ENCODE data around the gene TBC1D10B.
"Not testable (repeated sequence)": the region's sequence is repeated elsewhere in the genome, so short reads cannot be mapped to it uniquely, and the experiment has no call there.

Gene TBC1D10B

GRCh38 chr16:30397776-30398660, 27.7 kb upstream of the TBC1D10B start:
- DNase-seq = no peak

DNA sequence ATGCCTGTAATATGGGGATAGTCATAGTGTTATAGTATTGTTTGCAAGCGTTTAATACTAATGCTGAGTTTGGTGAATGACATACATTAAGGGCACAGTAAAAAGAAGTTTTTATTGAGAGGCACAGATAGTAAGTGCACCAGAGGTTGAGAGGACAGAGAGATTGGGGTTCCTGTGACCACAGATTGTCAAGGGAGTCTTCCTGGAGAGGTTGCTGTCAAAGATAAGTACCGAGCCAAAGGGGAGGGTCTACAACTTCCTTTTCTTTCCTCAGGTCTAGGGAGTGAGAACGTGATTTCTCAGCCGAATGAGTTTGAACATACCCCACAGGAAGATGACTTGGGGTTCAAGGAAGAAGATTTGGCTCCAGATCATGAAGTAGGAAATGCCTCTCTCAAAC, 26.8 kb upstream of the TBC1D10B start:
- DNase-seq = no peak

- DNase-seq = not testable (repeated sequence)
Observed at GRCh38 chr16:30396627-30397026, 26.3 kb upstream of the TBC1D10B start.

DNA sequence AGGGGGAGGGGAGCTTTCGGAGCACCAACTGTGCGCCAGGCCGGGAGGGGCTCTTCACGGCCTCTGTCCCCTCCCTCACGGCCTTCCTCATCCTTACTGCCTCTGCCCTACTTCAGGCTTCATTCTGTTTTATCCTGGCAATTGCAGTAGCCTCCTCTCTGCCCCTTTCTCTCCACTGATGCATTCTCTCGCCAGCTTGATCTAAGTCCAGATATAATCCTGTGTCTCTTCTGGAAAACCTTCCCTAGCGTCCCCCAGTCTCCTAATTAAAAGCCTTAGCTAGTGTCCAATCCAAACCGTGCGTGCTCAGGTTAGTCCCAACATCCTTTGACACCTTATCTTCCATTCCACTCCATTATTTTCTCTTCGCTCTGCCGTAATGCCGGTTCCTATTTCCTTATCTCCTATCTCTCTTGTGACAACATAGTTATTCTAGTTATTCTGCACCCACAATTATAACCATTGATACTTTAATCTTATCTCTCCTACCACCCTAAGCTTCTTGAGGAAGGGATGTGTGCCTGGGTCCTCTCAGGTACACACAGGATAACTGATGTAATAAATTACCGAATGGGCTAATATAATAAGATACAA, 25.8 kb upstream of the TBC1D10B start:
- DNase-seq = no peak

DNA sequence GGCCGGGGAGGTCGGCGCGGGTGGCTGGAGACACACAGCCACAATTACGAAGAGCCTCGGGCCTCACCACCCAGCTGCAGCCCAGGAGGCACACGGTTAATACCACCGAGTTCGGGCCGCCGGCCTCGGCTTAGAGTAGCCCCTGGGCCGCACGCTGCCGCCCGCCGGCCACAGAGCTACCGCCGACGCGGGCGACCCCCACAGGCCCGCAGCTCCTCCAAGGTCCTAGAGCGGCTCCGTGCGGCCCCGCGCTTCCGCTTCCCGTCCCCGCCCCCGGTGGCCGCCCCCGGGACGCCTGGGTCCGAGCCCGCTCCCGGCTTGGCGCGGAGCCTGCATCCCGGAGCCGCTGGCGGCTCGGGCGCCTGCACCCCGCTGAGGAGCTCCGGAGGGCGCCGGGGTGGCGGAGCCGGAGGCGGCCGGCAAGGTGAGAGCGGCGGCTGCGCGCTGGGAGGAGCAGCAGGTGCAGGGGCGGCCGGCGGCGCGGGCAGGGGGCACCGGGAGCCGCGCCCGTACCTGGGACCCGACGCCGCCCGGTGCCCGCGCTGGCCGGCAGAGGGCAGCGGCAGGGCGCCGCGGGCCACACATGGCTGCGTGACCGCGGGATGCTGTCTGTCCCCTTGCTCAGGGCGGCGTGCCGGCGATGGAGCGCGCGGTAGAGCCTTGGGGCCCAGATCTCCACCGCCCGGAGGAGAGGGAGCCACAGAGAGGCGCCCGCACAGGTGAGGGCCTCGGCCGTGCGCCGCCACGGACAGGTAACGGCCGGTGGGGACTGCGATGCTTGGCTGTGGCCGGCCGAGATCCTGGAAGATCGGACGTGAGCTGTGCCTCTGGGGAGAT, 25.1 kb upstream of the TBC1D10B start, which contains the start of gene ZNF48:
TSS of gene ZNF48 (plus strand) at position 266 of the 837 bp plus-strand sequence. CDS start at position 641, 375 bp downstream.
- DNase-seq = peak; percentile 72

GRCh38 chr16:30394592-30395154, 24.4 kb upstream of the TBC1D10B start:
- no peak for DNase-seq

DNA sequence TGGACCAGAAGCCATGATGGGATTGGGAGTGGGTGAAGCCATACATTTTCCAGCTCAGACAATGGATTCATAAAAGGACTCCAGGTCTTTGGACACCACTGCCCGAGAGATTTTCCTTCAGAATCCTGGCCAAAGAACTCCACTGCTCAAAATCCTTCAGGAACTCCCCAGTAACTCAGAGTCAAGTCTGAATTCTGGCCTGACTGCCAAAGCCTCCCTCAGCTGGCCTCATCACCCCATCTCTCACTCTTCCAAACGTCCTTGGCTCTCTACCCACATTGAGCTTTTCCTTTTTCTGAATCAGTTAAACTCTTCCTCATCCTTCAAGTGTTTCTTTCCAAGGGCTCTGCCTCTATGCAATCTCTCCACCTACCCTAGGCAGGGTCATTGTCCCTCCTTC, 13.2 kb upstream of the TBC1D10B start:
- no peak for DNase-seq

DNA sequence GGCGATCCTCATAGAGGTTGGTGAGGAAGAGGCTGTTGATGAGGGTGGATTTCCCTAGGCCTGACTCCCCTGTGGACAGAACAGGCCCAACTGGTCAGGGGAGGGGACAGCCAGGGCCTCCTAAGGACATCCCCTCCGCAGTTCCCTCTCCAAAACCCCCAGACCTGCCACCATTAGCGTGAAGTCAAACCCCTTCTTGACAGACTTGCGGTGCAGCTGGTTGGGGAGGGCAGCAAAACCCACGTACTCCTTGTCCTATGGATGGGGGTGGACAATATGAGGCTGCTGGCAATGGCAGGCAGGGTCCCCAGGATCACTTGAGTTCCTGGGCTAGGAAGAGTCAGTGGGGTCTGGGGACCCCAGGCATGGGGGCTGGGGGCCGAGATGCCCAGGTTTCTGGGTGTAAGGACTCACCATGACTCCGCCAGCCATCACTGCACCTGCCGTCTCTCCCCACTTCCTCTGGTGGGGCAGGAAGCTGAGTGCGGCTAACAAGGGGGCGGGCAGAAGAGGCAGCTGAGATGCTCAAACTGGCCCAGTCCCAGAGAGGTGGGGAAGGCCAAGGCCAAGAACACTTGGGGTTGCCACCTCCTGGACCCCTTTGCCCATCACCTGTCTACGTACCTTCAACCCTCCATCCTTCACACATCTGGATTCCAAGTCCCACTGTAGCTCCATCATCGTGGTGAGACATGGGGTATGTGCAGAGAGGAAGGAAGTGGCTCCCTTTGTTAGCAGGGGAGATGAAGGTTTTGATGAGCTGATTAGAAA, 12.0 kb upstream of the TBC1D10B start, which contains the start of gene SEPTIN1:
TSS of gene SEPTIN1 (minus strand) at position 451 of the 771 bp plus-strand sequence. CDS start at position 432, 19 bp downstream.
- peak; percentile 72 for DNase-seq

DNA sequence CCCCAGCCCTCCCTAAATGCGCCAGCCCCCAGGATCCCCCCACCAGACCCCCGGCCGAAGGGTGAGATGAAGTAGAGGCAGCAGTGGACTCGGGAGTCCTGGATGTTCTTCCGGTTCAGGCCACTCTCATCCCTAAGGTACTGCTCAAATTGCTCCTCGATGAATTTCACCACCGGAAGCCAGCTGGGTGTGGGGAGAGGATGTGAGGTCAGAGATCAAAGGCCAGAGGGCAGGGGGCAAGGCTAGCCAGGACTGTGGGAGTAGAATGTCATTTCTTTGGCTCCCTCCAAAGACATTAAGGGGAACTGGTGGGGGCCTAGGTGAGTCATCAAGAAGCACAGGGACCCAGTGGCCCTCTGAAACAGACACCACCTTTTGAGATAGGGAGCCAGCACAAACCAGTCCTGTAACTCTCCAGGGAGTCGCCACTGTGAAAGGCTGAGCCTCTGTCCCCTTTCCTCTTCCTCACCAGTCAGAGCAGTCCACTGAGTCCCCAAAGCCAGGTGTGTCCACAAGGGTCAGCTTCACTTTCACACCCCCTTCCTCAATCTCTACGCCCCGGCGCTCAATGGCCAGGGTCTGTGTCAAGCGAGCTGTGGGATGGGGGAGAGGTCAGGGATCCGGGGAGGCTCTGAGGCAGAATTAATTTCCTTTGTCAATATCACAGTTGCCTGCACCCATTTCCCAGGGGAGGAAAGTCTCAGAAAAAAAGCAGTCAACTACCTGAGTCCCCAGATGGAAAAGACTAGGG, 11.2 kb upstream of the TBC1D10B start:
- no peak for DNase-seq

DNA sequence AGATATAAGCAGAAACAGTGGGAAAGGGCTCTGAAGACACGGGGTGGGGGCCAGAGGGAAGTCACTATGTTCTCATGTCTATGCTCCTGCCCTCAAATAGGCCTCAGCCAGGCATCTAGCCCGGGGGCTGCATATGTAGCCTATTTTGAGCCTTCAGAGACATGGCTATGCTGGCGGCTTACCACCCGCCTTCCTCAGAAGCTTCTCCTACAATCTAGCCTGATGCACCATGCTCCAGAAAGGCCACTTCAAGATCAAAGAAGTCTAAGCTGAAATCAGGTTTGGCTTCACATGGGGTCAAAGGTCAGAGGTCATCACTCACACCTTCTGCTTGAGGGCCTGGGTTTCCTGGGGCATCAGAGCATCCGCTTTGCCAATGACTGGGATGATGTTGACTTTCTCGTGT, 10.5 kb upstream of the TBC1D10B start:
- DNase-seq = no peak

GRCh38 chr16:30380072-30380802, 9.9 kb upstream of the TBC1D10B start:
- DNase-seq = no peak

DNA sequence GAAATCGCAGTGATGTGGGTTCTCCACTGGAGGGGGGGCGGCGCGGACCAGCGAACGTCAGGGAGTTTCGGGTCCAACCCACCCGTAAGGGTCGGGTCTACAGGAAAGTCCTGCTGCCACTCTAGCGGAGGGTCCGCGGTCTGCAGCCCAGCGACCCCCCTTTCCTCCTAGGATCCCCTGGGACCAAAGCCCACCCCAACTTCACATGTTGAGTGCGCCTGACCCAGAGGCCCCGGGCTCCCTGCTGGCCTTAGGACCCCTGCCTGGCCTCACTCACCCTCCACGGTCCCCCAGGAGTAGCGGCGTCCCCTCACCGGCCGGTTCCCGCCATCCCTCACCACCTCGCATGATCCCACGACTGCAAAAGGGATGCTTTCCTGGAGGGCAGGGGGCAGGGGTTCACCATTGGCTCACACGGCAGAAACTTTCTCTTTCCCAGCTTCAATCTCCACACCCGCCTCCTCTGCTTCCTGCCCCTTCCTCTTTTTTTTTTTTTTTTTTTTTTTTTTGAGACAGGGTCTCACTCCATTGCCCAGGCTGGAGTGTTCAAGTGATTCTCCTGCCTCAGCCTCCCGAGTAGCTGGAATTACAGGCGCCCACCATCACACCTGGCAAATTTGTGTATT, 9.0 kb upstream of the TBC1D10B start:
- no peak for DNase-seq

GRCh38 chr16:30378236-30379157, 8.2 kb upstream of the TBC1D10B start:
- peak; percentile 99 for DNase-seq

DNA sequence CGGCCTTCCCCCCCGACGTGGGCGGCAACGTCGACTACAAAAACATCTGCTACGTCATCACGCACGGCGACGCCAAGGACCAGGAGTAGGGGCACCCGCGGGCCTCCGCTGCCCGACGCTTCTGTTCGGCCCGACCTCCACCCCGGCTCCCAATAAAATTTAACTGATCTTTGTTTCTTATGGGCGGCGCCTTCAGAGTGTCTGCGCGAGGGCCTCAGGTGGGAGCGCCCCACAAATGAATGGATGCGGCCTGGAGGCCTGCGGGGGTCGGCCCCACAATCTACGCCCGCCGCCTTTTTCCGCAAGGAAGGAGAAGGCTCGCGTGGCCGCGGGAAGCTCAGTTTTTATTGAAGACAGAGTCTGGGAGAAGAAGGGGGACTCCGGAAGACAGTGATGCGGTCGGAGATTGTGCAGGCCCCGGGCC, 7.5 kb upstream of the TBC1D10B start:
- peak; percentile 87 for DNase-seq

DNA sequence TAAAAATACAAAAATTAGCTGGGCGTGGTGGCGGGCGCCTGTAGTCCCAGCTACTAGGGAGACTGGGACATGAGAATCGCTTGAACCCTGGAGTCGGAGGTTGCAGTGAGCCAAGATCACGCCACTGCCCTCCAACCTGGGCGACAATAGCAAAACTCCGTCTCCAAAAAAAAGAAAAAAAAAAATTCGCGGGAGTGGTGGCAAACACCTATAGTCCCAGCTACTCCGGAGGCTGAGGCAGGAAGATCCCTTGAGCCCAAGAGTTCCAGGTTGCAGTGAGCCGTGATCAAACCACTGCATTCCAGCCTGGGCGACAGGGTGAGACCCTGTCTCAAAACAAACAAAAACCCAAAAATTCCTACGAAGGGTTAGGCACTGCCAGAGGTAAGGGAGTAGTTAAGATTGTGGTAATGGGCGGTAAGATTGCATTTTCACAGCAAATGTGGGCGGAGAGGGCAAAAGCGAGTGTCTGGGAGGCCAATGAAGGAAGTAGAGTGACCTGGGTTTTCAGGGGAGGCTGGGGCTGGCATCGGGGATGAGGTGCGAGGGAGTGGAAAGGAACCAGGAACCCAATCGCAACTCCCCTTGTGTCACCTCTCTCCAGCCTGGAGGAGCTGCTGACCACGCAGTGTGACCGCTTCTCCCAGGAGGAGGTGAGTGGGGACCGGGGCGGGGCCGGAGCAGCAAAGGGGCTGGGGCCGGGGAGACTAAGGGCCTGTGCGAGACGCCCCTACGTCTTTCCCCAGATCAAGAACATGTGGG, 6.9 kb upstream of the TBC1D10B start:
- no peak for DNase-seq

DNA sequence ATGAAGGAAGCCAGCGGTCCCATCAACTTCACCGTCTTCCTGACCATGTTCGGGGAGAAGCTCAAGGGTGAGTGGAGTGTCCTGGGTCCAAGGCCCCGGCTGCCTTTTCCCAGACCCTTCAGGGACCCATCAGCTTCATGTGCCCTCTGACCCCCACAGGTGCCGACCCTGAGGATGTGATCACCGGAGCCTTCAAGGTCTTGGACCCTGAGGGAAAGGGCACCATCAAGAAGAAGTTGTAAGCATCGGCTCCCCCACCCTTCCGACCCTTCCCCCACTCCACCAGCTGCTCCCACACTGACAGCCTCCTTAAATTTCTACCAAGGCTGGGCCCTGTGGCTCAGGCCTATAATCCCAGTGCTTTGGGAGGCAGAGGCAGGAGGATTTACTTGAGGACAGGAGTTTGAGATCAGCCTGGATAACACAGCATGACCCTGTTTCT, 6.2 kb upstream of the TBC1D10B start:
- DNase-seq = no peak

DNA sequence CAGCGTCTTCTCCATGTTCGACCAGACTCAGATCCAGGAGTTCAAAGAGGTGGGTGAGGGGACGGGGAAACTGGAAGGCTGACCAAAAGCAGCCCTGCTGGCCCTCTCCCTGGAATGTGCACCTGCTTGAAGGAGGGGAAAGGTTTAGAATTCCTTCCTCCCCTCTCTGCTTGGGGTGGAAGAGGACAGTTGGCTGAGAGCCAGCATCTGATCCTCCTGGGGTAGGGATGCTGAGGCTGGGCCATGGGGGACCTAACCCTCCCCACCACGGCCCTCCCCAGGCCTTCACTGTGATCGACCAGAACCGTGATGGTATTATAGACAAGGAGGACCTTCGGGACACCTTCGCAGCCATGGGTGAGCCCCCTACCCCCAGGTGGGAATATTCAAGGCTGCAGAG, 5.6 kb upstream of the TBC1D10B start:
- DNase-seq = no peak

- DNase-seq = no peak
Observed at GRCh38 chr16:30374538-30374937, 4.2 kb upstream of the TBC1D10B start, which contains the start of gene MYL11. TSS of gene MYL11 (plus strand) at chr16:30374802. CDS start at chr16:30374858, 56 bp downstream.

All from stimulated activated CD4-positive, alpha-beta T cell treated with anti-CD3 and anti-CD28 coated beads, Interleukin-4, amount 100 ng/mL, for 1 hour (primary cell).